ENCODE measurements around the gene CLDN15.
"Not testable (repeated sequence)": the region's sequence is repeated elsewhere in the genome, so short reads cannot be mapped to it uniquely, and the experiment has no call there.

CLDN15 gene

GRCh38 chr7:101218236-101219125 lies 19.1 kb downstream of the CLDN15 start:
- no peak for DNase-seq

GRCh38 chr7:101217388-101218235 lies 20.0 kb downstream of the CLDN15 start, which contains the start of the genes PLOD3 and ZNHIT1:
Gene PLOD3, minus strand, starts transcription at chr7:101217581. Its CDS starts 307 bp downstream, at chr7:101217274.
Gene ZNHIT1, plus strand, starts transcription at chr7:101218165. Its CDS starts 31 bp downstream, at chr7:101218196.
- DNase-seq, result peak; percentile 97 to 98

- DNase-seq, result peak; percentile 10 to 34
Observed at GRCh38 chr7:101216860-101217387, 20.7 kb downstream of the CLDN15 start.

GRCh38 chr7:101216001-101216859 lies 21.4 kb downstream of the CLDN15 start:
- DNase-seq, result no peak

GRCh38 chr7:101212014-101212413 lies 25.6 kb downstream of the CLDN15 start:
- DNase-seq, result no peak

- no peak for DNase-seq
Observed at GRCh38 chr7:101211501-101211900, 26.1 kb downstream of the CLDN15 start.

- DNase-seq, result no peak
Observed at GRCh38 chr7:101210143-101210542, 27.5 kb downstream of the CLDN15 start.

GRCh38 chr7:101208794-101209193 lies 28.8 kb downstream of the CLDN15 start:
- no peak for DNase-seq

- no peak for DNase-seq
Observed at GRCh38 chr7:101207459-101207858, 30.1 kb downstream of the CLDN15 start.

GRCh38 chr7:101206665-101207042 lies 30.9 kb downstream of the CLDN15 start:
- DNase-seq, result no peak

- no peak for DNase-seq
Observed at GRCh38 chr7:101205901-101206664, 31.5 kb downstream of the CLDN15 start.

GRCh38 chr7:101203740-101204738 lies 33.6 kb downstream of the CLDN15 start:
- DNase-seq, result not testable (repeated sequence)

GRCh38 chr7:101202603-101202918 lies 35.0 kb downstream of the CLDN15 start:
- no peak for DNase-seq

GRCh38 chr7:101201695-101202602 lies 35.7 kb downstream of the CLDN15 start:
- DNase-seq, result no peak

- no peak for DNase-seq
Observed at GRCh38 chr7:101200862-101201599, 36.6 kb downstream of the CLDN15 start, which contains the start of gene MOGAT3. Gene MOGAT3, minus strand, starts transcription at chr7:101201036. Its CDS starts 182 bp downstream, at chr7:101200854.

- no peak for DNase-seq
Observed at GRCh38 chr7:101200504-101200861, 37.1 kb downstream of the CLDN15 start.

- DNase-seq, result not testable (repeated sequence)
Observed at GRCh38 chr7:101199522-101199921, 38.1 kb downstream of the CLDN15 start.

- DNase-seq, result no peak
Observed at GRCh38 chr7:101198476-101198875, 39.1 kb downstream of the CLDN15 start.

Data from Kasumi-1 (cell line).